ENCODE measurements around the gene SRPRA.

The SRPRA gene

DNA sequence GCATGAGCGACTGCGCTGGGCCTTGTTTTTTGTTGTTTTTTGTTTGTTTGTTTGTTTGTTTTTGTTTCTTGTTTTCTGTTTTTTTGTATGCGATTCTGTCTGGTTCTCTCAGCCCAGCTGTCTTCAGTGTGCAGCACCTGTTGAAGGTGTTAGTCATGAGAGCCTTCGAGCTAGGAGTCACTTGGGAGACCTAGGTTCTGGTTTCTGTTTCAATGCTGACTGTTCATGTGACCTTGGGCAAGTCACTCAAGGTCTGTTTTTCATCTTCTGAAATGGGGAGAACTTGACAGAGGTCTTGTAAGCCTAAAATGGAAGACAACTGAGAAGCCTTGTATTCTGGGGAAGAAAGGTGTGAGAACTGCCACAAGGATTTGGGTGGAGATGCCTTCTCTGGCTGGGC lies 37.0 kb upstream of the SRPRA start:
- 100% methylated on average over 2 of the region's 4 CpGs for WGBS (ENCODE audit: insufficient coverage)
- H3K27ac ChIP-seq (ENCODE audit: insufficient read depth in 1 of 2, low read depth in 1 of 2, low read length in 2 of 2, poor library complexity in 1 of 2, severe bottlenecking in 2 of 2): no peak overlapping the region
- H3K27me3 ChIP-seq (replicated peaks in 2 of 5; ENCODE audit: control insufficient read depth in 4 of 5, insufficient read depth in 5 of 5, low read length in 4 of 5): no peaks in the 10 kb centered on the region
- ChIA-PET POLR2A (no interaction called here), CTCF (interaction anchor here (1.3 to 11.9 kb wide), 2 partner anchors 12 to 174 kb away, joined by 4 to 105 read pairs; no protein-coding TSS in a partner anchor)
- DNase-seq: no peak
- peaks cover 5 to 32% (median 16%) of the 10 kb centered on the region in 4 experiments for H3K4me1 ChIP-seq (ENCODE audit: control extremely low read depth in 1 of 4, control insufficient read depth in 4 of 4, insufficient read depth in 4 of 4, low read length in 3 of 4)
- H3K36me3 ChIP-seq (ENCODE audit: control insufficient read depth in 4 of 4, insufficient read depth in 4 of 4, low read length in 3 of 4): peaks cover 0 to 30% (median 8%) of the 10 kb centered on the region in 4 experiments
- no peaks in the 10 kb centered on the region for H3K9me3 ChIP-seq (ENCODE audit: control extremely low read depth in 1 of 5, control insufficient read depth in 4 of 5, insufficient read depth in 2 of 5, low read depth in 1 of 5, low read length in 4 of 5)
- H3K4me3 ChIP-seq (ENCODE audit: control insufficient read depth in 1 of 7, extremely low read depth in 1 of 7, insufficient read depth in 4 of 7, low read depth in 2 of 7, low read length in 6 of 7): no peak overlapping the region

DNA sequence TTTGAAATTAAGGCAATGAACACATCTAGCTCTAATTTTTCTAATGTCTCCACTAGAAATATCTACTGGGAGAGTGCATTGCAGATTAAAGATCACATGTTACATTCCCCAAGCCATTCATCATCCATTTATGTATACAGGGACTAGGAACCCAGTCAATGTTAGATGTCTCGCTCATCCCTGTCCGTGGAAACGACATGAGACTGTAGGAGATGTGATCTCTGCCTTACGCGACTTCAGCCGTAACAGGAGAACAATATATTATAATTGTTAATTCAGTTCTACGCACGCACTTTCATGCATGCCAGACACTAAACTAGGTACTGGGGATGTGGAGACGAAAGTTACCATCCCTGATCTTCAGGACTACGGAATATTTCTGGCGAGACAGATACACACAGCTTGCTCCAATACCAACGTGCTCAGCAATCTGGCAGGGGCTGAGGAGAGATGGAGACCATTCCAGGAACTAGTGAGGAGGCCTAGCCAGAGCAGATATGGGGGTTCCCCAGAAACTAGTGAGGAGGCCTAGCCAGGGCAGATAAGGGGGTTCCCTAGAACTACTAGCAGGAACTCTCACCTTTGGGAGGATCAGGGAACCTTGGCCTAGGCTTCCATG lies 35.9 kb upstream of the SRPRA start:
- peaks cover 0 to 22% (median 7%) of the 10 kb centered on the region in 4 experiments for H3K36me3 ChIP-seq (ENCODE audit: control insufficient read depth in 4 of 4, insufficient read depth in 4 of 4, low read length in 3 of 4)
- no peaks in the 10 kb centered on the region for H3K27me3 ChIP-seq (replicated peaks in 2 of 5; ENCODE audit: control insufficient read depth in 4 of 5, insufficient read depth in 5 of 5, low read length in 4 of 5)
- CTCF ChIA-PET: interaction anchor here (0.6 to 11.9 kb wide), 6 partner anchors 21 to 176 kb away, joined by 3 to 105 read pairs (median 3); no protein-coding TSS in a partner anchor
- POLR2A ChIA-PET: interaction anchor here (0.6 kb wide), 2 partner anchors 112 to 135 kb away, joined by 3 to 4 read pairs; no protein-coding TSS in a partner anchor
- WGBS (ENCODE audit: insufficient coverage): 81% methylated on average over 6 of the region's 12 CpGs
- H3K4me3 ChIP-seq (ENCODE audit: control insufficient read depth in 1 of 7, extremely low read depth in 1 of 7, insufficient read depth in 4 of 7, low read depth in 2 of 7, low read length in 6 of 7): peak overlapping the region; percentile 59 to 99 (median 89)
- H3K4me1 ChIP-seq (ENCODE audit: control extremely low read depth in 1 of 4, control insufficient read depth in 4 of 4, insufficient read depth in 4 of 4, low read length in 3 of 4): peaks cover 4 to 21% (median 12%) of the 10 kb centered on the region in 4 experiments
- H3K27ac ChIP-seq (ENCODE audit: insufficient read depth in 1 of 2, low read depth in 1 of 2, low read length in 2 of 2, poor library complexity in 1 of 2, severe bottlenecking in 2 of 2): peak overlapping the region; percentile 91 to 95
- no peak for DNase-seq
- no peaks in the 10 kb centered on the region for H3K9me3 ChIP-seq (ENCODE audit: control extremely low read depth in 1 of 5, control insufficient read depth in 4 of 5, insufficient read depth in 2 of 5, low read depth in 1 of 5, low read length in 4 of 5)

DNA sequence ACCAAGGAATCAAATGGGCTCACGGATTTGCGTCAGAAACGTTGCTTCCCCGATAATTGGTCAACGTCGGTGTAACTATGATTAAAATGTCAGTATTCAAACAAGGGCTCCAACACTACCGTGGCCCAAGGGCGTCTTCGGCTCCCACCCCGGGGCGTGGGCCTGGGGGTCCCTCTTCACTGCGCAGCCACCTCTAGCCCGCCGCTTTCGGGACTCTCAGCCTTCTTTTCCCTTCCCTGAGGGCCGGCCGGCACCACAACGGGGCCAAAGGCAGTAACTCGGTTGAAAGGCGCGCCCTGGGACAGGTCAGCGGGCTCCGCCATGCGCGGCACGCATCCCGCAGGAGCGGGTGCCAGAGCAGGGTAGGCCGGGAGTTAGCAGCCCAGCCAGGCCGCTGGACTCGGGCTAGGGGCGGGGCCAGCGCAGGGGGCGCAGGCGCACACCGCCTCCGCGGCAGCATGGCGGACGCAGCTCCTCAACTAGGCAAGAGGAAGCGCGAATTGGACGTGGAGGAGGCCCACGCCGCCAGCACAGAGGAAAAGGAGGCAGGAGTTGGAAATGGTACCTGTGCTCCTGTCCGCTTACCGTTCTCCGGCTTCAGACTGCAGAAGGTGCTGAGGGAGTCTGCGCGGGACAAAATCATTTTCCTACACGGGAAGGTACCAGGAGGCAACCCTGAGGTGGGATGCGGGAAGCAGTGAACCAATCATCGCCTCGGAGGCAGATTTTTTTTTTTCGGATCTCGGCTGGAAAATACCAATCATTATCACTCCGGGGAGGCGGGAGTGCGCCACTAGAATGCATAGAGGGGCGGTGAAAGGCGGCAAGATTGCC lies 35.1 kb upstream of the SRPRA start, which contains the start of gene DCPS:
Gene DCPS, plus strand, starts transcription at position 438 of the 834 bp plus-strand sequence. Its CDS starts 21 bp downstream, at position 459.
- CTCF ChIA-PET: interaction anchor here (0.6 to 1.0 kb wide), 5 partner anchors 22 to 140 kb away, joined by 3 read pairs; no protein-coding TSS in a partner anchor
- Histone ChIP-seq H3K9me3 (ENCODE audit: control extremely low read depth in 1 of 5, control insufficient read depth in 4 of 5, insufficient read depth in 2 of 5, low read depth in 1 of 5, low read length in 4 of 5) (no peaks in the 10 kb centered on the region), H3K36me3 (ENCODE audit: control insufficient read depth in 4 of 4, insufficient read depth in 4 of 4, low read length in 3 of 4) (peaks cover under 1 to 19% (median 6%) of the 10 kb centered on the region in 4 experiments), H3K27me3 (replicated peaks in 2 of 5; ENCODE audit: control insufficient read depth in 4 of 5, insufficient read depth in 5 of 5, low read length in 4 of 5) (no peaks in the 10 kb centered on the region), H3K4me3 (ENCODE audit: control insufficient read depth in 1 of 7, extremely low read depth in 1 of 7, insufficient read depth in 4 of 7, low read depth in 2 of 7, low read length in 6 of 7) (peak within 1 kb of the TSS; percentile 59 to 99 (median 89)), H3K27ac (ENCODE audit: insufficient read depth in 1 of 2, low read depth in 1 of 2, low read length in 2 of 2, poor library complexity in 1 of 2, severe bottlenecking in 2 of 2) (peak within 1 kb of the TSS; percentile 91 to 95), H3K4me1 (ENCODE audit: control extremely low read depth in 1 of 4, control insufficient read depth in 4 of 4, insufficient read depth in 4 of 4, low read length in 3 of 4) (peaks cover 4 to 19% (median 12%) of the 10 kb centered on the region in 4 experiments)
- DNase-seq: peak; percentile 86 to 91 (median 90)
- WGBS (ENCODE audit: insufficient coverage): under 1% methylated on average over 52 of the region's 61 CpGs
- POLR2A ChIA-PET: interaction anchor here (0.6 kb wide), 2 partner anchors 112 to 136 kb away, joined by 3 to 4 read pairs; no protein-coding TSS in a partner anchor

DNA sequence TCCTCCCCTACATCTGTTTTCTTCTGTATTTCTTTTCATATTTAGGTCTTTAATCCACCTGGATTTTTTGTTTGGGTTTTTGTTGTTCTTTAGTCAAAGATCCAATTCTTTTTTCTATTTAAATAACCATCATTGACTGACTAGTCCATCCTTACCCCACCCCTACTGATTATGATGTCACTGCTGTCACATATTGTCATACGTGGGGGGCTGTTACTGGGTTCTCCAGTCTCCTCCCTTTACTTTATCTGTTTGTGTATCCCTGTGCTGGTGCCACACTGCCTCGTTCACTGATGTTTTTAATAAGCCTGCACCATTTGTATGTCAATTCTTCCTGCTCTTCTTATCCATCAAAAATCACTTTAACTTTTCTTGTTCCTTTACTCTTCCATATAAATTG lies 28.3 kb upstream of the SRPRA start:
- Histone ChIP-seq H3K27ac (ENCODE audit: insufficient read depth in 1 of 2, low read depth in 1 of 2, low read length in 2 of 2, poor library complexity in 1 of 2, severe bottlenecking in 2 of 2) (no peak overlapping the region), H3K9me3 (ENCODE audit: control extremely low read depth in 1 of 5, control insufficient read depth in 4 of 5, insufficient read depth in 2 of 5, low read depth in 1 of 5, low read length in 4 of 5) (no peaks in the 10 kb centered on the region), H3K4me1 (ENCODE audit: control extremely low read depth in 1 of 4, control insufficient read depth in 4 of 4, insufficient read depth in 4 of 4, low read length in 3 of 4) (no peaks in the 10 kb centered on the region), H3K4me3 (ENCODE audit: control insufficient read depth in 1 of 7, extremely low read depth in 1 of 7, insufficient read depth in 4 of 7, low read depth in 2 of 7, low read length in 6 of 7) (no peak overlapping the region), H3K27me3 (replicated peaks in 2 of 5; ENCODE audit: control insufficient read depth in 4 of 5, insufficient read depth in 5 of 5, low read length in 4 of 5) (no peaks in the 10 kb centered on the region), H3K36me3 (ENCODE audit: control insufficient read depth in 4 of 4, insufficient read depth in 4 of 4, low read length in 3 of 4) (peaks cover 11 to 27% (median 22%) of the 10 kb centered on the region in 4 experiments)
- ChIA-PET POLR2A (no interaction called here), CTCF (no interaction called here)
- WGBS (ENCODE audit: insufficient coverage): 90% methylated on average over 2 of the region's 2 CpGs
- DNase-seq: no peak

DNA sequence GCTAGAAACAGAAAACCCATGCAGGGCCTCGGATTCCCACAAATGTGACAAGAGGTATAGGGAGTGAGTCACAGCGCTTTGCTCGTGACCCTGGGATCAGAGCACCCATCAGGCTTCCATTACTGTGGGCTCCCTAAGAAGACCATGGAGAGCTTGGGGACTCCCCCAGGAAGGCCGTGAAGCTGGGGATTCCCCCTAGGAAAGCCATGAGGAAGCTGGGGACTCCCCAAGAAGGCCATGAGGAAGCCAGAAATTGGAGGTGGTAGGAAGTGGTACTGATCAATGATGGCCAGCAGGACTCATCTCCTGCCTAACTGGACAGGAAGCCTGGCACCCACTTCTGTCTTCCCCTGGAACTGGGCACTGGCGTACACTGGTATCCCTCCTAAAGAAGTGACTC lies 25.0 kb upstream of the SRPRA start:
- ChIA-PET CTCF (interaction anchor here (1.2 to 1.5 kb wide), 3 partner anchors 10 to 16 kb away, joined by 3 to 4 read pairs (median 3); no protein-coding TSS in a partner anchor), POLR2A (no interaction called here)
- no peak for DNase-seq
- Histone ChIP-seq H3K4me3 (ENCODE audit: control insufficient read depth in 1 of 7, extremely low read depth in 1 of 7, insufficient read depth in 4 of 7, low read depth in 2 of 7, low read length in 6 of 7) (no peak overlapping the region), H3K9me3 (ENCODE audit: control extremely low read depth in 1 of 5, control insufficient read depth in 4 of 5, insufficient read depth in 2 of 5, low read depth in 1 of 5, low read length in 4 of 5) (no peaks in the 10 kb centered on the region), H3K4me1 (ENCODE audit: control extremely low read depth in 1 of 4, control insufficient read depth in 4 of 4, insufficient read depth in 4 of 4, low read length in 3 of 4) (no peaks in the 10 kb centered on the region), H3K27me3 (replicated peaks in 2 of 5; ENCODE audit: control insufficient read depth in 4 of 5, insufficient read depth in 5 of 5, low read length in 4 of 5) (no peaks in the 10 kb centered on the region), H3K36me3 (ENCODE audit: control insufficient read depth in 4 of 4, insufficient read depth in 4 of 4, low read length in 3 of 4) (peaks cover 12 to 53% (median 31%) of the 10 kb centered on the region in 4 experiments), H3K27ac (ENCODE audit: insufficient read depth in 1 of 2, low read depth in 1 of 2, low read length in 2 of 2, poor library complexity in 1 of 2, severe bottlenecking in 2 of 2) (no peak overlapping the region)
- WGBS (ENCODE audit: insufficient coverage): 84% methylated on average over 5 of the region's 5 CpGs

DNA sequence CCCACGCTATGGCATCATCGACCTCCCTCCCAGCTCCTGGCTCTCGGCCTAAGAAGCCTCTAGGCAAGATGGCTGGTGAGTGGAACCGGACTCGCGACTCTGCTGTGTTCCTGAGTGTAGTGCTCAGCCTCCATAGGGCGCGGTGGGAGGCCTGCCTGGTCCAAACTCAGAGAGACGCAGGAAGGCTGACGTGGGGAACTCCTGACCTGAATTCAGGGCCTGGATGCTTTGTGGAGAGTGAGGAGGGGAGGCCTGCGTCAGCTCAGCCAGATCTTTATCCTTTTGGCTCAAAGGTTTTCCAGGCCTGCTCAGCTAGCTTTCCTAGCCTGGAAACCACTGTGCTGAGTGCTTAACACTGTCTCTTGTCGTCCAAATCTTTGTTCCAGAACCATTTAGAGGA lies 22.2 kb upstream of the SRPRA start:
- POLR2A ChIA-PET: no interaction called here
- H3K4me3 ChIP-seq (ENCODE audit: control insufficient read depth in 1 of 7, extremely low read depth in 1 of 7, insufficient read depth in 4 of 7, low read depth in 2 of 7, low read length in 6 of 7): no peak overlapping the region
- no peaks in the 10 kb centered on the region for H3K4me1 ChIP-seq (ENCODE audit: control extremely low read depth in 1 of 4, control insufficient read depth in 4 of 4, insufficient read depth in 4 of 4, low read length in 3 of 4)
- H3K36me3 ChIP-seq (ENCODE audit: control insufficient read depth in 4 of 4, insufficient read depth in 4 of 4, low read length in 3 of 4): peaks cover 10 to 58% (median 31%) of the 10 kb centered on the region in 4 experiments
- DNase-seq: no peak
- H3K9me3 ChIP-seq (ENCODE audit: control extremely low read depth in 1 of 5, control insufficient read depth in 4 of 5, insufficient read depth in 2 of 5, low read depth in 1 of 5, low read length in 4 of 5): no peaks in the 10 kb centered on the region
- H3K27me3 ChIP-seq (replicated peaks in 2 of 5; ENCODE audit: control insufficient read depth in 4 of 5, insufficient read depth in 5 of 5, low read length in 4 of 5): no peaks in the 10 kb centered on the region
- CTCF ChIA-PET: interaction anchor here (1.0 to 1.7 kb wide), 2 partner anchors 9 to 10 kb away, joined by 3 to 4 read pairs; no protein-coding TSS in a partner anchor
- WGBS (ENCODE audit: insufficient coverage): 98% methylated on average over 11 of the region's 12 CpGs
- no peak overlapping the region for H3K27ac ChIP-seq (ENCODE audit: insufficient read depth in 1 of 2, low read depth in 1 of 2, low read length in 2 of 2, poor library complexity in 1 of 2, severe bottlenecking in 2 of 2)

Measured in common myeloid progenitor, CD34-positive (primary cell).